NOMO-1 treated with DMSO at 0.1 percent for 48 hours (cell line): ENCODE measurements around the gene PPFIBP1.

Experiments
- DNase-seq: peaks from one replicate; lab custom pipeline; 2025; ENCODE audit not compliant: unreplicated experiment; lab: John Stamatoyannopoulos, UW

The PPFIBP1 gene

GRCh38 chr12:27523642-27524493 is at the start of gene PPFIBP1:
Gene PPFIBP1, plus strand, starts transcription at chr12:27524206. Its CDS starts 109,191 bp downstream, at chr12:27633397.
- peak; percentile 88 for DNase-seq

- DNase-seq = no peak
Measured at GRCh38 chr12:27474344-27474743, 49.7 kb upstream of the PPFIBP1 start.

GRCh38 chr12:27477049-27477448 is 47.0 kb upstream of the PPFIBP1 start:
- DNase-seq = no peak

GRCh38 chr12:27478949-27479348 is 45.1 kb upstream of the PPFIBP1 start:
- no peak for DNase-seq

- peak; percentile 6 for DNase-seq
Measured at GRCh38 chr12:27480016-27480415, 44.0 kb upstream of the PPFIBP1 start.

- no peak for DNase-seq
Measured at GRCh38 chr12:27486961-27487360, 37.0 kb upstream of the PPFIBP1 start.

GRCh38 chr12:27488479-27488878 is 35.5 kb upstream of the PPFIBP1 start:
- DNase-seq = no peak

GRCh38 chr12:27491226-27491625 is 32.8 kb upstream of the PPFIBP1 start:
- no peak for DNase-seq

GRCh38 chr12:27493260-27493940 is 30.6 kb upstream of the PPFIBP1 start:
- peak; percentile 59 for DNase-seq

GRCh38 chr12:27497446-27497845 is 26.6 kb upstream of the PPFIBP1 start:
- no peak for DNase-seq

- DNase-seq = no peak
Measured at GRCh38 chr12:27498149-27498548, 25.9 kb upstream of the PPFIBP1 start.

- peak; percentile 70 for DNase-seq
Measured at GRCh38 chr12:27498761-27499160, 25.2 kb upstream of the PPFIBP1 start.

- no peak for DNase-seq
Measured at GRCh38 chr12:27499377-27499776, 24.6 kb upstream of the PPFIBP1 start.

- DNase-seq = no peak
Measured at GRCh38 chr12:27500546-27500945, 23.5 kb upstream of the PPFIBP1 start.

GRCh38 chr12:27502021-27502435 is 22.0 kb upstream of the PPFIBP1 start:
- DNase-seq = no peak

- DNase-seq = no peak
Measured at GRCh38 chr12:27504507-27504906, 19.5 kb upstream of the PPFIBP1 start.

- no peak for DNase-seq
Measured at GRCh38 chr12:27505109-27505508, 18.9 kb upstream of the PPFIBP1 start.

GRCh38 chr12:27505761-27506160 is 18.2 kb upstream of the PPFIBP1 start:
- DNase-seq = no peak

GRCh38 chr12:27506645-27507189 is 17.3 kb upstream of the PPFIBP1 start:
- DNase-seq = no peak

- DNase-seq = no peak
Measured at GRCh38 chr12:27508736-27509431, 15.1 kb upstream of the PPFIBP1 start.

GRCh38 chr12:27511031-27511722 is 12.8 kb upstream of the PPFIBP1 start:
- no peak for DNase-seq
